ENCODE results near the gene FRK. TPM values are rescaled to one million over a fixed set of nuclear protein-coding genes. Genes with fewer than 3 reads are reported as not detected.
A peak's percentile ranks its signal among the peaks of the same experiment; 100 is the strongest.

FRK gene
- polyA plus RNA-seq, 4 donors: 4.1 to 5.6 (median 4.6) TPM

DNA sequence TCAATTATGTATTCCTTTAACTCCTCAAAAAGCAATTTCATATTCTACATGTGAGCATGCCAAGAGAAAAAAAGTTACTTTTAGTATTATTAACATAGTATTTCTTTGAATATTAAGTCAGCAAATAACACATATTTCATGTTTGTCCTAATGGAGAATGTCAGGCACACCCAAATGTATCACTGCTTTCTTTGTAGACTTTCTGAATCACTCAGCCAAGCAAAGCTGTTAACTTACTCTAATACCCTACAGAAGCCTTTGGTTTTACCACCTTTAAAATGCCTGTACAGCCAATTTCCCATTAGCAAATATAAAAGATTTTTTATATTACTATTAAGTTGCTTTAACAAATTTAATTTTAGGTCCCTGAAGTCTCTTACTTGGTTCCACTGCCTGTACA lies 23.8 kb downstream of the FRK start:
- no peak for DNase-seq (ENCODE audit: low read depth in 4 of 4, low spot score in 2 of 4)

DNA sequence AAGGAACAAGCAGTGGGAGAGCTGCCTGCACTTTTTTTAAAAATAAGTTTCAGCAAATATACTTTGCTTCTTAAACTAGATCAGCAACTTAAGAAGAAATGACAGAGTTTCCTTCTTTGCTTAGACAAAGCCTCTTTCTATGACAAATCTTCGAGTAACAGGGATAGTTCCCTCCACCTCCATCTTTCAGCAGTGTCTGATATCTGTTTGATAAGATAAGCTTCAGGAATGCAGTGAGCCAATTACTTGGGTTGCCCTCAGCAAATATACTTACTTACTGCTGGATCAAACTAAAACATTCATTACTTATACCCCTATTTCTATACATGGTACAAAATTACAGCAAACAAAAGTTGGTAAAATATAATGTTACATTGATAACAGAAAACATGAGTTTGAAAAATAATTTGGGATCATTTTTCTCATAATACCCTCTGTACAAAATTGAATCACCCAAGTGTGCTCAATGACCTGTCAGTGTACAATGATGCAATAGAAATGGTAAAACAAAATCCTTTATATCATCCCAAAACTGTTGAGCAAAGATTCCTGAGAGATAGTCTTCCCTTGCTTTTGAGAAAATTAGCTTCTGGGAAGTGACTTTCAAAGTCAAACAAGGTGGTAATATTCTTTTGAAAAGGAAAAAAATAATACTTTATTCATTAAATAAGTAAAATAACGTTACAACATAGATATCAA lies 24.5 kb downstream of the FRK start:
- no peak for DNase-seq (ENCODE audit: low read depth in 4 of 4, low spot score in 2 of 4)

GRCh38 chr6:116035616-116036015 lies 25.1 kb downstream of the FRK start:
- DNase-seq (ENCODE audit: low read depth in 4 of 4, low spot score in 2 of 4): no peak

DNA sequence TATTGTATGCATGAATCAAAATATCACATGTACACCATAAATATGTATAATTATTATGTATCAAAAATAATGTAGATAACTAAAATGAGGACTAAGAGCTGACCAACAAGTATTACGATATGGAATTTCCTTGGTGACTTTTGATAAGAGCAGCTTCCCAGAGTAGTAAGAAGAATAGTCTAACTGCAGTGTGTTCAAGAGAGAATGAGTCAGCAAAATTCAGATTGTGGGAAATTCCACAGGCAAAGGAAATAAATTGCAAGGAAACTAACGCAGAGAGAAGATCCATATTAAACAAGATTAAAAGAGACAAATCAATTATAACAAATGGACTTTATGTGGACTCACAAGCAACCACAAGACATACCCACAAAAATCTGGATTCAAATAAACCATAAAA lies 26.4 kb downstream of the FRK start:
- no peak for DNase-seq (ENCODE audit: low read depth in 4 of 4, low spot score in 2 of 4)

DNA sequence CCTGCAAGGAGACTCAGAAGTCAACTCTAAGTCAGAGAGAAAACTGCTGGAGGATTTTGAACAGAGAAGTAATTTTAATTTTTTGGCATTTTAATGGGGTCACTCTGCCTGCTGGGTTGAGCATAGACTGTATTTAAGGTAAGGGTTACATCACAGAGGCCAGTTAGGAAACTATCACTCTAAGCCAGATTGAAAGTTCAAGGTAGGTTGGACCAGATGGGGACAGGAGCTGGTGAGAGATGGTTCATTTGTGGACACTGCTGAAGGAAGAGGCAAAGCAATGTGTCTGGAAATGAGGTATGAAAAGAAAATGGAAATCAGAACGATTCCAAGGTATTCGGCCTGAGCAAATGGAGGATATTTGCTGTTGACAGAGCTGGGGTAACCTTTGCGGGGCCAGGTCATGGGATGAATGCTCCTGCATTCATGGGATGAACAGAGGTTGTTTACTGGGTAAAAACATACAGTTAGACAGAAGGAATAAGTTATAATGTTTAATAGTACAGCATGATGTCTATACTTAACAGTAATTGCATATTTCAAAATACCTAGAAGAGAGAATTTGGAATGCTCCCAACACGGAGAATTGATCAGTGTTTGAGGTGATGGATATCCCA lies 26.9 kb downstream of the FRK start:
- no peak for DNase-seq (ENCODE audit: low read depth in 4 of 4, low spot score in 2 of 4)

DNA sequence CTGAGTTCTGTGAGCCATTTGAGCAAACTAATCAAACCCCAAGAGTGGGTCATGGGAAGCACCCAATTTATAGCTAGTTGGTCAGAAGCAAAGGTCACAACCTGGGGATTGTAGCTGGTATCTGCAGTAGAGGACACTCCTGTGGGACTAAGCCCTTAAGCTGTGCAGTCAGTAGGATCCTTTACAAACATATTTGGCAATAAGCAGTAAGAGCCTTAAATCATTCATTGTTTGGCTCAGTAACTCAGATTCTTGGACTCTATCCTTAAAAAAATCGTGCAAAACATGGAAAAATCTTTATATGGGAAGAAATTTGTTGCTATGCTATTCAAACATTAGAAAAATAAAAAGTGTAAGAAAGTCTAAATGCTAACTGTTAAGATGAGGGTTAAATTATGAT lies 29.9 kb downstream of the FRK start:
- DNase-seq (ENCODE audit: low read depth in 4 of 4, low spot score in 2 of 4): no peak

DNA sequence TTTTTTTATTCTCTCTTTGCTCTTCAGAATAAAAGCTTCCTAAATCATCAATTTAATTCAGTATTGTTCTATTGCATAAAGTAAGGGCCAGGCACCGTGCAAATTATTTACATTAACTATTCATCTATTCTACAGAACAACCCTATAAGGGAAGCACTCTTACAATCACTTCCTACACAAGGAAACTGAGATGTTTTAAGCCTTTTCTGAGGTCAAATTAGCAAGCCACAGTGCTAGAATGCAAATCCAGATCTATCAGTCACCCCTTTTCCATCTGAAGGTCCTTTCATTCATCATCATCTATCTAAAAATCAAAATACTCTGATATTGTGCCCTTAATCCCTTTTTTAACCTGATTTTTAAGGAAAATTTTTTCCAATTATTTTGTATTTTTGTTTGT lies 31.2 kb downstream of the FRK start:
- no peak for DNase-seq (ENCODE audit: low read depth in 4 of 4, low spot score in 2 of 4)

DNA sequence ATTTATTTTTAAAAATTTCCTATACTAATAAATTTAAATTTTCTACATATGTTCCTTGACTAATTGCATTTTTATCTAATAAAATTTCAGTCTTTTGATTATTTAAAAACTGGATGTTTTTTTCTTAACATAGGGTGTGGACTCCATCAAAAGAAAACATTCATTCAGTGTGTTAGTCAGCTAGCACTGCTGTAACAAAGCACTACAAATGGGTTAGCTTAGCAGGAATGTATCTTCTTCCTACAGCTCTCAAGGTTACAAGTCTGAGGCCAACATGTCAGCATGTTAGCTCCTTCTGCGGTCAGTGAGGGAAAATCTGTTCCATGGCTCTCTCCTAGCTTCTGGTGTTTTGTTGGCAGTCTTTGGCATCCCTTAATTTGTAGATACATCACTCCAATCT lies 32.5 kb downstream of the FRK start:
- DNase-seq (ENCODE audit: low read depth in 4 of 4, low spot score in 2 of 4): no peak

DNA sequence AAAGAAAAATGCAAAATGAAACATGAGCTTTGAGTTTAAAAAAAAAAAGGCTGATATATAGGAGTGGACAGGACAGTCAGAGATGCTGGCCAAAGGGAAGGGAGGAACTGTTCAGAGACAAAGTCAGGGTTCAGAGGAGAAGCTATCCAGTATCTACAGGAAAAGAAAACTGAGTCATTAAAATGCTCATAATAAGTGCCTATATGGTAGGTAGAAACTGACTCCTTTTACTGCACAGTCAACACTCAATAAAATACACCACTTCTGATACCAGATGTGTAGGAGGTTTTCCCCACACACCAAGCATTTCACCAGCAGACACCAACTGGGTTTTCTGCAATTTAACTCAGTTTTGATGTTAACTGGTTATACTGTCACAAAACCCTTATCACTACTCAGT lies 32.9 kb downstream of the FRK start:
- DNase-seq (ENCODE audit: low read depth in 4 of 4, low spot score in 2 of 4): no peak

DNA sequence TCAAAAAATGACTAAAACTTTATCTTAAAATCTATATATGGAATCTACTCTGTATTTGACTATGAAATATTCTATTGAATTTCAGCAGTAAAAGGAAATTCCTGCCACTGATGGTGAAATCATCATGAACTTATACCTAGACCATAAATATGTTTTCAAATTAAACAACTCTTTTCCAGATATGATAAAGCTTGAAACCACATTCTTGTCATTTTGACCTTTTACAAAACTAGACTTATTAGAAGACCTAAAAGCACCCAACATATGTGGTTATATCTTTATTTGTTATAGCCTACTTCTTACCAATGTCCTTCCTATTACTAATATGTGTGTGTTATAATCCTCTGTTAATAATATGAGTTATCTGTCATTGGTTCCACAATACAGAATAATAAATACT lies 35.3 kb downstream of the FRK start:
- DNase-seq (ENCODE audit: low read depth in 4 of 4, low spot score in 2 of 4): no peak

DNA sequence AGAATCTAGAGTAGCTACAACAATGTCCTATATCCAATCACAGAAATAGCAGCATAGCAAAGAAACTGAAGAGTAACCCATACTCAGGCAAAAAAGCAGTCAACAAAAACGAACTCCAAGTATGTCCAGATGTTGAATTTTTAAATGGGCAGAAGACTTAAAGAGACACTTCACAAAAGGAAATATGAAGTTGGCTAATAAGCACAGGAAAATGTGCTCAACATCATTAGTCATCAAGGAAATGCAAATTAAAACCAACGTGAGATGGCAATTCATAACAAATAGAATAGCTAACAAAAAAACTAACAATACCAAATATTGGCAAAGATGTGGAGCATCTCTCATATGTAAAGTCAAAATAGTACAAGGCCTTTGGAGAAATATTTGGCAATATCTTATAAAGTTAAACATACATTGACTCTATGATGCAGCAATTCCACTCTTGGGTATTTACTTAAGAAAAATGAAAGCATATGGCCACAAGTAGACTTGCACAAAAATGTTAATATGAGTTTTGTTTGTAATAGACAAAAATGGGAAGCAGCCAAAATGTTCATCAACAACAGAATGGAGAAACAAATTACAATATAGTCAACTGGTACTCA lies 37.7 kb downstream of the FRK start:
- no peak for DNase-seq (ENCODE audit: low read depth in 4 of 4, low spot score in 2 of 4)

- no peak for DNase-seq (ENCODE audit: low read depth in 4 of 4, low spot score in 2 of 4)
Observed at GRCh38 chr6:116020738-116021137, 40.0 kb downstream of the FRK start.

- no peak for DNase-seq (ENCODE audit: low read depth in 4 of 4, low spot score in 2 of 4)
Observed at GRCh38 chr6:116019428-116019827, 41.3 kb downstream of the FRK start.

GRCh38 chr6:116018976-116019375 lies 41.7 kb downstream of the FRK start:
- no peak for DNase-seq (ENCODE audit: low read depth in 4 of 4, low spot score in 2 of 4)

- no peak for DNase-seq (ENCODE audit: low read depth in 4 of 4, low spot score in 2 of 4)
Observed at GRCh38 chr6:116017546-116018295, 43.0 kb downstream of the FRK start.

DNA sequence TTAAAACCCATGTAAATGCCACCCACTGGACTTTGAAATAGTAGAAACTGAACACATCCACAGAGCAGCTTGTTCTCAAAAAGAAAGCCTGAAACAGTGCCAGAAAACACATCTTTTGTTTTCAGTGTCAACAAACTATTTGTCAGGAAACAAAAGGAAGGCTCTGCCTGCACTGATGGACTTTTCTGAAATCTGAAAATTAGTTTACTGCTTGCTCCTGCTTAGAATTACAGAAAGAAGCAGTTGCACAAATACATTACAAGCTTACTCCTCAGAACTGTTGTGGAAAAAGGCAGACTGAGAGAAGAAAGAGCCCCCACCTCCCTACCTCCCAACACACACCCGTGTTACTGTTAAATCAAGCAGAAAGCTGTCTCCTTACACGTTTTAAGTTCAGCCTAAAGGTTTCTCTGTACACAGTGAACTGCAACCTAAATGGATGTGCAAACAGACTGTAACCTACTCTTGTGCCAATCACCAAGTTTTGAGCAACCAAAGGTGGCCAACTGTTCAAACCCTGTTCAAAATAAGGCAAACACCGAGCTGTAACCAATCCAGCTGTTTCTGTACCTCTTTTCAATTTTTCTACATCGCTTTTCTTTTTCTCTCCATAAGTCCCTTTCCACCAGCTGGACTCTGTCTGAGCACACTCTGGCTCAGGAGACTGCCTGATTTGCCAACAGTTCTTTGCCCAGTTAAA lies 43.7 kb downstream of the FRK start:
- DNase-seq (ENCODE audit: low read depth in 4 of 4, low spot score in 2 of 4): peak in 1 of 4 donors; percentile 17

- DNase-seq (ENCODE audit: low read depth in 4 of 4, low spot score in 2 of 4): no peak
Observed at GRCh38 chr6:116015983-116016382, 44.7 kb downstream of the FRK start.

GRCh38 chr6:116015561-116015960 lies 45.1 kb downstream of the FRK start:
- DNase-seq (ENCODE audit: low read depth in 4 of 4, low spot score in 2 of 4): no peak

DNA sequence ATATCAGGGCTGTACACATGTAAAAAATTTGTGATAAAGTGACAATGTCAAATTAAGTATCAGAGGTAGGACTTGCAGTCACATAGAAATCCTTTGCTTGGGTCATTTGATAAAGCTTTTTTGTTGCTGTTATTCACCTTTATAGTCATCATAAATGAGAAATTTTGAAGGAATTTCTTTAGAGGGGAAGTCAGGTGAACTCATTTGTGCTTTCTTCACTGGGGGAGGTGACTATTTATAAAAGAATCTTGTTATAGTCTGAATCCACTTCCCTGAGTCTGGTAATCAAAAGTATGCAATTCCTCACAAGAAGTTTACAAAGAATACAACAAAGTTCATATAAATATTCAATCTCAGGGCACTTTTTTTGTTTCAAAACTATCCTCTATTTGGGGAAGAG lies 47.7 kb downstream of the FRK start:
- no peak for DNase-seq (ENCODE audit: low read depth in 4 of 4, low spot score in 2 of 4)

DNA sequence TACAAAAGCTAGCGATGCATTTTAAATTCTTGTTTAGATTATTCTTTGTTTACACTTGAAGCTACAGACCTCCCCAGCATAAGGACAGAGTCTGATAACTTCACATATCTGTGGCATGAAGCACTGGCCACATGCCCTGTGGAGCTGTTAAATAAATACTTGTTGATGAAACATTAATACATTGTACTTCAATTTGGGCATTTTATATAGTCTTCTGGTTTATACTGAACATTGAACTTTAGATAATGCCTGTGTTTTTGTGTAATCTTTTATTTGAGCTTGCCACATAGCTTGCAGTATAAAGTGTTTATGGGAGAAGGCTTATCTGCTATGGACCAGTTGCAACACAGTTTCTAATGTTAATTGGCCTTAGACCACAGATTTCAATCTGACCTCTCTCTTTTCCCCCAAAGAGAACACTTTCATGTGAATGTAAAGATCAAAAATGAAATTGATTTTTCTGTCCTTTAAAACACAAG lies 48.2 kb downstream of the FRK start:
- DNase-seq (ENCODE audit: low read depth in 4 of 4, low spot score in 2 of 4): no peak

- no peak for DNase-seq (ENCODE audit: low read depth in 4 of 4, low spot score in 2 of 4)
Observed at GRCh38 chr6:116011520-116011919, 49.2 kb downstream of the FRK start.
